GM23248 (cell line): ENCODE measurements around the gene RALB.

Source experiments
- EZH2 ChIP-seq: fragments of 200-600 bp; sonication (generic); IDR thresholded peaks from 2 replicates; pipeline ENCODE4 v1.6.1; 2018; ENCODE audit warnings: antibody characterized with exemption, mild to moderate bottlenecking; ENCODE audit not compliant: insufficient read depth, poor library complexity, severe bottlenecking
- EZH2phosphoT487 ChIP-seq: fragments of 200-600 bp; sonication (generic); IDR thresholded peaks from 2 replicates; pipeline ENCODE4 v1.6.1; 2018; ENCODE audit warnings: antibody characterized with exemption, moderate library complexity, mild to moderate bottlenecking, low read depth; ENCODE audit not compliant: insufficient read depth

DNA sequence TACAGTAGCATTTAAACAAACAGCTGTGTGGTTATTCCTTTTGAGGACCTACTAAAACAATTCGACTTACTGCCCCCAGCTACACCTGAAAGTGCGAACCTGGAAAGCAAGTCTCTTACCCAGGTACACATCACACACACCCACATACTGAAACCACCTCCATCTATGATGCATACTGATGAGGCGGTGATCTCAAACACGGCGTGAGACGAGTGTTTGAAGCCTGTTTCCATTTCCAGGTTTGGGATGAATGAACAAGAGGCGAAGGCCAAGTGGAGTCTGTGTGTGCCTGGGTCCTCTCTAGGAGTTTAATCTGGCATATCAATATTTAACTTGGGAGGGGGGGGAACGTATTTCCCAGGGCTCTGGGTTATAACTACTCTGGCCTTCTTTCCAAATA is 31.0 kb upstream of the RALB start:
- TF ChIP-seq EZH2, result no peak
- TF ChIP-seq EZH2phosphoT487, result no peak
